ENCODE results near the gene GOLPH3.

The GOLPH3 gene

GRCh38 chr5:32159328-32160072 is 14.6 kb downstream of the GOLPH3 start:
- no peak for DNase-seq (ENCODE audit: extremely low read depth, low read depth)
- H3K4me3 ChIP-seq (replicated peaks; ENCODE audit: low read depth, low read length) = no peak overlapping the region
- no peak for TF ChIP-seq CTCF (IDR thresholded peaks at IDR 0.05; ENCODE audit: low read depth, low read length, missing control alignments)

GRCh38 chr5:32158679-32158975 is 15.5 kb downstream of the GOLPH3 start:
- no peak for TF ChIP-seq CTCF (IDR thresholded peaks at IDR 0.05; ENCODE audit: low read depth, low read length, missing control alignments)
- no peak overlapping the region for H3K4me3 ChIP-seq (replicated peaks; ENCODE audit: low read depth, low read length)
- DNase-seq (ENCODE audit: extremely low read depth, low read depth) = no peak

- DNase-seq (ENCODE audit: extremely low read depth, low read depth) = no peak
- H3K4me3 ChIP-seq (replicated peaks; ENCODE audit: low read depth, low read length) = no peak overlapping the region
- no peak for TF ChIP-seq CTCF (IDR thresholded peaks at IDR 0.05; ENCODE audit: low read depth, low read length, missing control alignments)
Measured at GRCh38 chr5:32157078-32157477, 17.0 kb downstream of the GOLPH3 start.

- no peak overlapping the region for H3K4me3 ChIP-seq (replicated peaks; ENCODE audit: low read depth, low read length)
- no peak for DNase-seq (ENCODE audit: extremely low read depth, low read depth)
- no peak for TF ChIP-seq CTCF (IDR thresholded peaks at IDR 0.05; ENCODE audit: low read depth, low read length, missing control alignments)
Measured at GRCh38 chr5:32156635-32157034, 17.5 kb downstream of the GOLPH3 start.

GRCh38 chr5:32155211-32155610 is 18.9 kb downstream of the GOLPH3 start:
- no peak for DNase-seq (ENCODE audit: extremely low read depth, low read depth)
- no peak for TF ChIP-seq CTCF (IDR thresholded peaks at IDR 0.05; ENCODE audit: low read depth, low read length, missing control alignments)
- no peak overlapping the region for H3K4me3 ChIP-seq (replicated peaks; ENCODE audit: low read depth, low read length)

GRCh38 chr5:32153723-32154122 is 20.4 kb downstream of the GOLPH3 start:
- no peak overlapping the region for H3K4me3 ChIP-seq (replicated peaks; ENCODE audit: low read depth, low read length)
- no peak for TF ChIP-seq CTCF (IDR thresholded peaks at IDR 0.05; ENCODE audit: low read depth, low read length, missing control alignments)
- DNase-seq (ENCODE audit: extremely low read depth, low read depth) = no peak

GRCh38 chr5:32151198-32151597 is 22.9 kb downstream of the GOLPH3 start:
- TF ChIP-seq CTCF (IDR thresholded peaks at IDR 0.05; ENCODE audit: low read depth, low read length, missing control alignments) = no peak
- DNase-seq (ENCODE audit: extremely low read depth, low read depth) = no peak
- no peak overlapping the region for H3K4me3 ChIP-seq (replicated peaks; ENCODE audit: low read depth, low read length)

All from HFF-Myc (cell line).